ENCODE results near the gene FNDC10. TPM values are rescaled to one million over a fixed set of nuclear protein-coding genes. Genes with fewer than 3 reads are reported as not detected.
A peak's percentile ranks its signal among the peaks of the same experiment; 100 is the strongest.

Gene FNDC10
- total and polyA plus RNA-seq, 9 of the 15 experiments (the other 6 are each of a cell fraction or from before 2014, with no cell fraction given) = 0.08 to 6.3 (median 1.6) TPM

DNA sequence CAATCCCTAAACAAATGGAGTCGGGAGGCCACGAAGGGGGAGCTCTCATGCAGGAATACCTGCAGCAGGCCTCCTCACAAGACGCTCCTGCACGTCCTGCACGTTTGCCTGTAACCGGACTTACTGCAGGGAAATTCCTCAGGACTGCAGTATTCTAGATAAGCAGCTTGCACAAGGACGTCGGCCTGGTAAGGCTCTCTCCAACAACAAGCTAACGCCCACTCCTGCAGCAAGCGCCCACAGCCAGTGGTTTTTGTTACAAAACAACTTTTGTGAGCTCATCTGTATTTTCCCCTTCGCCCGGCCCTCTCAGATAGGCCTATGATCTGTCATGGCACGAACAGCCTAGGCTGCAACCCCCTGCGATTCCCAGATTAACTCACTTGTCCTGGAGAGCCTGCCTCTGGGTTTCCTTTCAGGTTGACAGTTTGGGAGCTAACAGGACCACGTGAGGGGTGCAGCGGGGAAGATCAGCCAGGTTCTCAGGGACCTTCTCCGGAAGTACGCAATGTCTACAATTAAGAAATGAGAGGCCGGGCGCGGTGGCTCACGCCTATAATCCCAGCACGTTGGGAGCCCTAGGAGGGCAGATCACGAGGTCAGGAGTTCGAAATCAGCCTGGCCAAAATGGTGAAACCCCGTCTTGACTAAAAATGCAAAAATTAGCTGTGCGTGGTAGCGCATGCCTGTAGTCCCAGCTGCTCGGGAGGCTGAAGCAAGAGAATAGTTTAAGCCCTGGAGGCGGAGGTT, 14.4 kb upstream of the FNDC10 start (continued):
- TF ChIP-seq, protein P1, sequence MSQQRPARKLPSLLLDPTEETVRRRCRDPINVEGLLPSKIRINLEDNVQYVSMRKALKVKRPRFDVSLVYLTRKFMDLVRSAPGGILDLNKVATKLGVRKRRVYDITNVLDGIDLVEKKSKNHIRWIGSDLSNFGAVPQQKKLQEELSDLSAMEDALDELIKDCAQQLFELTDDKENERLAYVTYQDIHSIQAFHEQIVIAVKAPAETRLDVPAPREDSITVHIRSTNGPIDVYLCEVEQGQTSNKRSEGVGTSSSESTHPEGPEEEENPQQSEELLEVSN (IDR thresholded peaks at IDR 0.05; ENCODE audit: borderline replicate concordance in 1 of 2, extremely low read depth in 1 of 2, insufficient read depth in 1 of 2, insufficient read length in 1 of 2, low read depth in 1 of 2, low read length in 1 of 2, poor library complexity in 1 of 2, severe bottlenecking in 1 of 2) = peak in 1 of 2 experiments; percentile 46
- TF ChIP-seq TRIM24 (IDR thresholded peaks at IDR 0.05) = no peak
- peak; percentile 94 for TF ChIP-seq EGR1 (conservative IDR thresholded peaks at IDR 0.05)
- TF ChIP-seq NFYB (IDR thresholded peaks at IDR 0.05; ENCODE audit: extremely low read depth, insufficient read length) = no peak
- TF ChIP-seq SIN3A (IDR thresholded peaks at IDR 0.05; ENCODE audit: borderline replicate concordance in 2 of 2, control insufficient read depth in 1 of 2, low read depth in 2 of 2, low read length in 2 of 2) = peak in 1 of 2 experiments; percentile 58; a peak in 2 of 4 replicates
- TF ChIP-seq SREBF2 (CRISPR knock-in tag; IDR thresholded peaks at IDR 0.05) = no peak
- TF ChIP-seq, protein P2, sequence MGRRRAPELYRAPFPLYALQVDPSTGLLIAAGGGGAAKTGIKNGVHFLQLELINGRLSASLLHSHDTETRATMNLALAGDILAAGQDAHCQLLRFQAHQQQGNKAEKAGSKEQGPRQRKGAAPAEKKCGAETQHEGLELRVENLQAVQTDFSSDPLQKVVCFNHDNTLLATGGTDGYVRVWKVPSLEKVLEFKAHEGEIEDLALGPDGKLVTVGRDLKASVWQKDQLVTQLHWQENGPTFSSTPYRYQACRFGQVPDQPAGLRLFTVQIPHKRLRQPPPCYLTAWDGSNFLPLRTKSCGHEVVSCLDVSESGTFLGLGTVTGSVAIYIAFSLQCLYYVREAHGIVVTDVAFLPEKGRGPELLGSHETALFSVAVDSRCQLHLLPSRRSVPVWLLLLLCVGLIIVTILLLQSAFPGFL (CRISPR knock-in tag; IDR thresholded peaks at IDR 0.05) = peak; percentile 99
- 0 out of 2 replicates have a peak, but pooled peaks have one; percentile 31 for TF ChIP-seq HDAC2 (IDR thresholded peaks at IDR 0.05)
- no peak for TF ChIP-seq GATAD2B (IDR thresholded peaks at IDR 0.05; ENCODE audit: borderline replicate concordance)
- TF ChIP-seq, protein P3, sequence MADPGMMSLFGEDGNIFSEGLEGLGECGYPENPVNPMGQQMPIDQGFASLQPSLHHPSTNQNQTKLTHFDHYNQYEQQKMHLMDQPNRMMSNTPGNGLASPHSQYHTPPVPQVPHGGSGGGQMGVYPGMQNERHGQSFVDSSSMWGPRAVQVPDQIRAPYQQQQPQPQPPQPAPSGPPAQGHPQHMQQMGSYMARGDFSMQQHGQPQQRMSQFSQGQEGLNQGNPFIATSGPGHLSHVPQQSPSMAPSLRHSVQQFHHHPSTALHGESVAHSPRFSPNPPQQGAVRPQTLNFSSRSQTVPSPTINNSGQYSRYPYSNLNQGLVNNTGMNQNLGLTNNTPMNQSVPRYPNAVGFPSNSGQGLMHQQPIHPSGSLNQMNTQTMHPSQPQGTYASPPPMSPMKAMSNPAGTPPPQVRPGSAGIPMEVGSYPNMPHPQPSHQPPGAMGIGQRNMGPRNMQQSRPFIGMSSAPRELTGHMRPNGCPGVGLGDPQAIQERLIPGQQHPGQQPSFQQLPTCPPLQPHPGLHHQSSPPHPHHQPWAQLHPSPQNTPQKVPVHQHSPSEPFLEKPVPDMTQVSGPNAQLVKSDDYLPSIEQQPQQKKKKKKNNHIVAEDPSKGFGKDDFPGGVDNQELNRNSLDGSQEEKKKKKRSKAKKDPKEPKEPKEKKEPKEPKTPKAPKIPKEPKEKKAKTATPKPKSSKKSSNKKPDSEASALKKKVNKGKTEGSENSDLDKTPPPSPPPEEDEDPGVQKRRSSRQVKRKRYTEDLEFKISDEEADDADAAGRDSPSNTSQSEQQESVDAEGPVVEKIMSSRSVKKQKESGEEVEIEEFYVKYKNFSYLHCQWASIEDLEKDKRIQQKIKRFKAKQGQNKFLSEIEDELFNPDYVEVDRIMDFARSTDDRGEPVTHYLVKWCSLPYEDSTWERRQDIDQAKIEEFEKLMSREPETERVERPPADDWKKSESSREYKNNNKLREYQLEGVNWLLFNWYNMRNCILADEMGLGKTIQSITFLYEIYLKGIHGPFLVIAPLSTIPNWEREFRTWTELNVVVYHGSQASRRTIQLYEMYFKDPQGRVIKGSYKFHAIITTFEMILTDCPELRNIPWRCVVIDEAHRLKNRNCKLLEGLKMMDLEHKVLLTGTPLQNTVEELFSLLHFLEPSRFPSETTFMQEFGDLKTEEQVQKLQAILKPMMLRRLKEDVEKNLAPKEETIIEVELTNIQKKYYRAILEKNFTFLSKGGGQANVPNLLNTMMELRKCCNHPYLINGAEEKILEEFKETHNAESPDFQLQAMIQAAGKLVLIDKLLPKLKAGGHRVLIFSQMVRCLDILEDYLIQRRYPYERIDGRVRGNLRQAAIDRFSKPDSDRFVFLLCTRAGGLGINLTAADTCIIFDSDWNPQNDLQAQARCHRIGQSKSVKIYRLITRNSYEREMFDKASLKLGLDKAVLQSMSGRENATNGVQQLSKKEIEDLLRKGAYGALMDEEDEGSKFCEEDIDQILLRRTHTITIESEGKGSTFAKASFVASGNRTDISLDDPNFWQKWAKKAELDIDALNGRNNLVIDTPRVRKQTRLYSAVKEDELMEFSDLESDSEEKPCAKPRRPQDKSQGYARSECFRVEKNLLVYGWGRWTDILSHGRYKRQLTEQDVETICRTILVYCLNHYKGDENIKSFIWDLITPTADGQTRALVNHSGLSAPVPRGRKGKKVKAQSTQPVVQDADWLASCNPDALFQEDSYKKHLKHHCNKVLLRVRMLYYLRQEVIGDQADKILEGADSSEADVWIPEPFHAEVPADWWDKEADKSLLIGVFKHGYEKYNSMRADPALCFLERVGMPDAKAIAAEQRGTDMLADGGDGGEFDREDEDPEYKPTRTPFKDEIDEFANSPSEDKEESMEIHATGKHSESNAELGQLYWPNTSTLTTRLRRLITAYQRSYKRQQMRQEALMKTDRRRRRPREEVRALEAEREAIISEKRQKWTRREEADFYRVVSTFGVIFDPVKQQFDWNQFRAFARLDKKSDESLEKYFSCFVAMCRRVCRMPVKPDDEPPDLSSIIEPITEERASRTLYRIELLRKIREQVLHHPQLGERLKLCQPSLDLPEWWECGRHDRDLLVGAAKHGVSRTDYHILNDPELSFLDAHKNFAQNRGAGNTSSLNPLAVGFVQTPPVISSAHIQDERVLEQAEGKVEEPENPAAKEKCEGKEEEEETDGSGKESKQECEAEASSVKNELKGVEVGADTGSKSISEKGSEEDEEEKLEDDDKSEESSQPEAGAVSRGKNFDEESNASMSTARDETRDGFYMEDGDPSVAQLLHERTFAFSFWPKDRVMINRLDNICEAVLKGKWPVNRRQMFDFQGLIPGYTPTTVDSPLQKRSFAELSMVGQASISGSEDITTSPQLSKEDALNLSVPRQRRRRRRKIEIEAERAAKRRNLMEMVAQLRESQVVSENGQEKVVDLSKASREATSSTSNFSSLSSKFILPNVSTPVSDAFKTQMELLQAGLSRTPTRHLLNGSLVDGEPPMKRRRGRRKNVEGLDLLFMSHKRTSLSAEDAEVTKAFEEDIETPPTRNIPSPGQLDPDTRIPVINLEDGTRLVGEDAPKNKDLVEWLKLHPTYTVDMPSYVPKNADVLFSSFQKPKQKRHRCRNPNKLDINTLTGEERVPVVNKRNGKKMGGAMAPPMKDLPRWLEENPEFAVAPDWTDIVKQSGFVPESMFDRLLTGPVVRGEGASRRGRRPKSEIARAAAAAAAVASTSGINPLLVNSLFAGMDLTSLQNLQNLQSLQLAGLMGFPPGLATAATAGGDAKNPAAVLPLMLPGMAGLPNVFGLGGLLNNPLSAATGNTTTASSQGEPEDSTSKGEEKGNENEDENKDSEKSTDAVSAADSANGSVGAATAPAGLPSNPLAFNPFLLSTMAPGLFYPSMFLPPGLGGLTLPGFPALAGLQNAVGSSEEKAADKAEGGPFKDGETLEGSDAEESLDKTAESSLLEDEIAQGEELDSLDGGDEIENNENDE (IDR thresholded peaks at IDR 0.05; ENCODE audit: low read depth, low read length) = no peak
- peak; percentile 69 for TF ChIP-seq TCF3 (CRISPR knock-in tag; IDR thresholded peaks at IDR 0.05)
- peak in 1 of 2 experiments; percentile 38; a peak in 1 of 3 replicates for TF ChIP-seq CBX3 (IDR thresholded peaks at IDR 0.05; ENCODE audit: borderline replicate concordance in 1 of 2, low read length in 2 of 2)
- no peak for TF ChIP-seq HMG20A (CRISPR knock-in tag; conservative IDR thresholded peaks at IDR 0.05)
- TF ChIP-seq BCOR (IDR thresholded peaks at IDR 0.05) = no peak

Data from K562 (cell line).